ENCODE data around the gene ADGRG7.

GRCh38 chr3:100703865-100704264 is 94.5 kb downstream of the ADGRG7 start:
- no peak for TF ChIP-seq CTCF (conservative IDR thresholded peaks at IDR 0.05; ENCODE audit: low read depth, low read length)
- no peak for TF ChIP-seq EZH2 (IDR thresholded peaks at IDR 0.05; ENCODE audit: low read length, unreplicated experiment)

Measured in PC-3 (cell line).